ENCODE data around the gene PDSS2. TPM values are rescaled to one million over a fixed set of nuclear protein-coding genes. Genes with fewer than 3 reads are reported as not detected.

Gene PDSS2
- total and polyA plus RNA-seq, 4 donors: 10.5 to 20.9 (median 16.0) TPM

- TF ChIP-seq MAX (IDR thresholded peaks at IDR 0.05): no peak
- no peak overlapping the region for H3K27ac ChIP-seq (ENCODE audit: low read depth in 1 of 2, low read length in 2 of 2)
- peak overlapping the region; percentile 38 to 92 (median 86) for H3K4me3 ChIP-seq (ENCODE audit: low read depth in 1 of 3, low read length in 3 of 3)
- 24% methylated on average over 27 of the region's 27 CpGs for WGBS
- no peaks in the 10 kb centered on the region for H3K9me3 ChIP-seq (ENCODE audit: control insufficient read depth in 4 of 4, low read length in 3 of 4)
- no peaks in the 10 kb centered on the region for H3K27me3 ChIP-seq (ENCODE audit: control insufficient read depth in 4 of 4, insufficient read depth in 4 of 4, low read length in 3 of 4)
- peak overlapping the region in 1 of 2 donors; percentile 28 for H3K9ac ChIP-seq (ENCODE audit: low read depth in 1 of 2, low read length in 2 of 2)
- H3K4me1 ChIP-seq (ENCODE audit: control insufficient read depth in 4 of 4, insufficient read depth in 4 of 4, low read length in 3 of 4): peaks cover 2 to 40% (median 33%) of the 10 kb centered on the region in 4 donors
- DNase-seq (ENCODE audit: low spot score): no peak
- H3K36me3 ChIP-seq (ENCODE audit: control insufficient read depth in 4 of 4, insufficient read depth in 3 of 4, low read depth in 1 of 4, low read length in 3 of 4): no peaks in the 10 kb centered on the region
Measured at GRCh38 chr6:107488174-107488874, 29.0 kb upstream of the PDSS2 start.

- Histone ChIP-seq H3K4me3 (ENCODE audit: low read depth in 1 of 3, low read length in 3 of 3) (no peak overlapping the region), H3K9me3 (ENCODE audit: control insufficient read depth in 4 of 4, low read length in 3 of 4) (no peaks in the 10 kb centered on the region), H3K36me3 (ENCODE audit: control insufficient read depth in 4 of 4, insufficient read depth in 3 of 4, low read depth in 1 of 4, low read length in 3 of 4) (no peaks in the 10 kb centered on the region), H3K9ac (ENCODE audit: low read depth in 1 of 2, low read length in 2 of 2) (no peak overlapping the region), H3K27ac (ENCODE audit: low read depth in 1 of 2, low read length in 2 of 2) (no peak overlapping the region), H3K4me1 (ENCODE audit: control insufficient read depth in 4 of 4, insufficient read depth in 4 of 4, low read length in 3 of 4) (peaks cover 2 to 17% (median 13%) of the 10 kb centered on the region in 4 donors), H3K27me3 (ENCODE audit: control insufficient read depth in 4 of 4, insufficient read depth in 4 of 4, low read length in 3 of 4) (peaks cover 0 to 3% (median 0%) of the 10 kb centered on the region in 4 donors)
- TF ChIP-seq EGR1 (IDR thresholded peaks at IDR 0.05; ENCODE audit: low read depth in 2 of 2) (no peak), JUND (IDR thresholded peaks at IDR 0.05) (no peak), ZBTB33 (IDR thresholded peaks at IDR 0.05) (no peak), HNF4A (conservative IDR thresholded peaks at IDR 0.05) (no peak), YY1 (IDR thresholded peaks at IDR 0.05) (no peak), GABPA (IDR thresholded peaks at IDR 0.05 in 1 of 2, conservative IDR thresholded peaks at IDR 0.05 in 1 of 2) (no peak), REST (IDR thresholded peaks at IDR 0.05) (no peak), MAX (IDR thresholded peaks at IDR 0.05) (no peak), ATF3 (IDR thresholded peaks at IDR 0.05) (no peak), TAF1 (conservative IDR thresholded peaks at IDR 0.05) (no peak), SP1 (IDR thresholded peaks at IDR 0.05) (no peak), CTCF (IDR thresholded peaks at IDR 0.05; ENCODE audit: low read depth, low read length, missing input control) (no peak), FOXA2 (IDR thresholded peaks at IDR 0.05) (no peak), HNF4G (IDR thresholded peaks at IDR 0.05) (no peak), FOXA1 (IDR thresholded peaks at IDR 0.05) (no peak), RXRA (IDR thresholded peaks at IDR 0.05) (no peak), RAD21 (IDR thresholded peaks at IDR 0.05) (no peak)
- no peak for DNase-seq (ENCODE audit: low spot score)
- WGBS: 89% methylated on average over 4 of the region's 4 CpGs
Measured at GRCh38 chr6:107485157-107485556, 25.8 kb upstream of the PDSS2 start.
